GM21526 (cell line): ENCODE data around the gene FAM25G.

Experiments used
- ATAC-seq: cut with Tn5 transposase; IDR thresholded peaks from one replicate; pipeline ENCODE4 v1.9.1; 2021; ENCODE audit warnings: moderate library complexity; ENCODE audit not compliant: unreplicated experiment, low FRiP score

Gene FAM25G

GRCh38 chr10:47449102-47449978, 42.2 kb downstream of the FAM25G start:
- ATAC-seq, result no peak

GRCh38 chr10:47447705-47448104, 43.8 kb downstream of the FAM25G start:
- no peak for ATAC-seq

- no peak for ATAC-seq
Observed at GRCh38 chr10:47447209-47447608, 44.3 kb downstream of the FAM25G start.

- no peak for ATAC-seq
Observed at GRCh38 chr10:47445720-47446119, 45.8 kb downstream of the FAM25G start.

GRCh38 chr10:47444047-47444446, 47.5 kb downstream of the FAM25G start:
- ATAC-seq, result no peak

- ATAC-seq, result no peak
Observed at GRCh38 chr10:47443145-47443544, 48.4 kb downstream of the FAM25G start.

GRCh38 chr10:47442351-47442750, 49.1 kb downstream of the FAM25G start:
- no peak for ATAC-seq

- ATAC-seq, result no peak
Observed at GRCh38 chr10:47441938-47442337, 49.6 kb downstream of the FAM25G start.

GRCh38 chr10:47440207-47440606, 51.3 kb downstream of the FAM25G start:
- no peak for ATAC-seq

GRCh38 chr10:47438857-47439474, 52.5 kb downstream of the FAM25G start:
- no peak for ATAC-seq
